ENCODE data around the gene AHDC1.

DNA sequence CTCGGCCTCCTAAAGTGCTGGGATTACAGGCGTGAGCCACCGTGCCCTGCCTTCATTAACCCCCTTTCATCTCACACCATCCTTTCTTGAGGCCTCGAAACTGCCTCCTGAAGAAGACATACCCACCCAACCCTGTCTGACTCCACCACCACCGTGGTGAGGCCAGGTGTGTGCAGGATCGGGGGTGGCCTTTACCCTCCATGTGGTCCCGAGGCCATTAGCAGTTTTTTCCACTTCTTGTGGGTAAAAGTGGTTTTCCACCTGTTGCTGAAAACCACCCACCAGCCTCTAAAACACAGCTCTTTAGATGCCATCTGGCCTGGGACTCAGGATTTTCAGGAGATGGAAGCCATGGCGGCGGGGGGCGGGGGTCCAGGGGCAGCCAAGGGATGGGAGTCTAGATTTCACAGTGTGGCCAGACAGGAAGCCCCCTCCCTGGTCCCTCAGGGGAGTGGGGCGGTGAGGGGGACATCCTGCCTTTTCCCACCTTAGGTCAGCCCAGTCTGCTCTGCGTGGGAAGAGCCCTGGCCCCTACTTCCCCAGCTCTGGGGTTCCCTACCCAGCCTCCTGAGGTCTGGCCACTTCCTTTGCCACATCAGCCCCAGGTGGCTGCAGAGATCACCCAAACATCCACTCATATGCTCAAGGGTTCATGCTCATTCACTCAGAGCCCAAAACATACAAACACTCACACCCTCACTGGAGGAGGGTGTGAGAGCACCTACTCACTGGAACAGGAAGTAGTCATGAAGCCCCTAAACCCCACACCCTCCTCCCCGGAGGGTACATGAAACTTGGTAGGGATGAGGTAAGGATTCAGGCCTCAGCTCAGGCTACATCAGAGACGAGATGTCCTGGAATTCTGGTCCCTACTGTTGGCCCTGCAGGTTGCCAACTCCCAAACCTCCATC lies 28.7 kb upstream of the AHDC1 start:
- TF ChIP-seq, protein P1, sequence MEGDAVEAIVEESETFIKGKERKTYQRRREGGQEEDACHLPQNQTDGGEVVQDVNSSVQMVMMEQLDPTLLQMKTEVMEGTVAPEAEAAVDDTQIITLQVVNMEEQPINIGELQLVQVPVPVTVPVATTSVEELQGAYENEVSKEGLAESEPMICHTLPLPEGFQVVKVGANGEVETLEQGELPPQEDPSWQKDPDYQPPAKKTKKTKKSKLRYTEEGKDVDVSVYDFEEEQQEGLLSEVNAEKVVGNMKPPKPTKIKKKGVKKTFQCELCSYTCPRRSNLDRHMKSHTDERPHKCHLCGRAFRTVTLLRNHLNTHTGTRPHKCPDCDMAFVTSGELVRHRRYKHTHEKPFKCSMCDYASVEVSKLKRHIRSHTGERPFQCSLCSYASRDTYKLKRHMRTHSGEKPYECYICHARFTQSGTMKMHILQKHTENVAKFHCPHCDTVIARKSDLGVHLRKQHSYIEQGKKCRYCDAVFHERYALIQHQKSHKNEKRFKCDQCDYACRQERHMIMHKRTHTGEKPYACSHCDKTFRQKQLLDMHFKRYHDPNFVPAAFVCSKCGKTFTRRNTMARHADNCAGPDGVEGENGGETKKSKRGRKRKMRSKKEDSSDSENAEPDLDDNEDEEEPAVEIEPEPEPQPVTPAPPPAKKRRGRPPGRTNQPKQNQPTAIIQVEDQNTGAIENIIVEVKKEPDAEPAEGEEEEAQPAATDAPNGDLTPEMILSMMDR (IDR thresholded peaks at IDR 0.05): no peak
- TF ChIP-seq EP300 (IDR thresholded peaks at IDR 0.05): no peak
- TF ChIP-seq POLR2A (IDR thresholded peaks at IDR 0.05): no peak
